HG03066 (cell line): ENCODE results near the gene SERPINA4.
"Not testable (repeated sequence)": the region's sequence is repeated elsewhere in the genome, so short reads cannot be mapped to it uniquely, and the experiment has no call there.

Source experiments
- ATAC-seq: cut with Tn5 transposase; IDR thresholded peaks from one replicate; pipeline ENCODE4 v1.9.1; 2021; ENCODE audit warnings: low read depth; ENCODE audit not compliant: unreplicated experiment

The SERPINA4 gene

GRCh38 chr14:94562941-94563883, 2.0 kb downstream of the SERPINA4 start:
- no peak for ATAC-seq

- no peak for ATAC-seq
Observed at GRCh38 chr14:94564381-94564780, 3.1 kb downstream of the SERPINA4 start.

- no peak for ATAC-seq
Observed at GRCh38 chr14:94568186-94568585, 6.9 kb downstream of the SERPINA4 start.

- ATAC-seq, result no peak
Observed at GRCh38 chr14:94569381-94570001, 8.2 kb downstream of the SERPINA4 start.

GRCh38 chr14:94570002-94570400, 8.8 kb downstream of the SERPINA4 start:
- ATAC-seq, result no peak

GRCh38 chr14:94570440-94570839, 9.2 kb downstream of the SERPINA4 start:
- no peak for ATAC-seq

GRCh38 chr14:94571395-94571794, 10.2 kb downstream of the SERPINA4 start:
- no peak for ATAC-seq

GRCh38 chr14:94571950-94572349, 10.7 kb downstream of the SERPINA4 start:
- ATAC-seq, result no peak

- ATAC-seq, result no peak
Observed at GRCh38 chr14:94572637-94573303, 11.5 kb downstream of the SERPINA4 start.

- no peak for ATAC-seq
Observed at GRCh38 chr14:94573475-94574277, 12.4 kb downstream of the SERPINA4 start.

GRCh38 chr14:94574336-94574735, 13.1 kb downstream of the SERPINA4 start:
- no peak for ATAC-seq

GRCh38 chr14:94575730-94576585, 14.7 kb downstream of the SERPINA4 start:
- no peak for ATAC-seq

- ATAC-seq, result not testable (repeated sequence)
Observed at GRCh38 chr14:94577472-94577871, 16.2 kb downstream of the SERPINA4 start.

GRCh38 chr14:94578712-94579111, 17.5 kb downstream of the SERPINA4 start:
- no peak for ATAC-seq

GRCh38 chr14:94581127-94581999, 20.1 kb downstream of the SERPINA4 start, which contains the start of gene SERPINA5:
Gene SERPINA5, plus strand, starts transcription at chr14:94581426. Its CDS starts 5,937 bp downstream, at chr14:94587363.
- ATAC-seq, result no peak

- ATAC-seq, result no peak
Observed at GRCh38 chr14:94582199-94582750, 21.0 kb downstream of the SERPINA4 start.

GRCh38 chr14:94582851-94583250, 21.6 kb downstream of the SERPINA4 start:
- ATAC-seq, result no peak

GRCh38 chr14:94583557-94583956, 22.3 kb downstream of the SERPINA4 start:
- no peak for ATAC-seq
